COLO668 (cell line): ENCODE data around the gene AKAP7.
A peak's percentile ranks its signal among the peaks of the same experiment; 100 is the strongest.
"Not testable (repeated sequence)": the region's sequence is repeated elsewhere in the genome, so short reads cannot be mapped to it uniquely, and the experiment has no call there.

Experiments
- DNase-seq: peaks from one replicate; lab custom pipeline; 2025; ENCODE audit not compliant: unreplicated experiment; lab: John Stamatoyannopoulos, UW

The AKAP7 gene

GRCh38 chr6:131135244-131136020 is at the start of gene AKAP7:
TSS of gene AKAP7 (plus strand) at chr6:131135467. CDS start at chr6:131135764, 297 bp downstream.
- peak; percentile 53 for DNase-seq

GRCh38 chr6:131090339-131090738 is 44.9 kb upstream of the AKAP7 start:
- DNase-seq: not testable (repeated sequence)

GRCh38 chr6:131091944-131092343 is 43.3 kb upstream of the AKAP7 start:
- not testable (repeated sequence) for DNase-seq

GRCh38 chr6:131093334-131093733 is 41.9 kb upstream of the AKAP7 start:
- no peak for DNase-seq

- DNase-seq: no peak
Measured at GRCh38 chr6:131096786-131097185, 38.5 kb upstream of the AKAP7 start.

GRCh38 chr6:131101911-131102680 is 33.2 kb upstream of the AKAP7 start:
- DNase-seq: no peak

GRCh38 chr6:131103296-131103695 is 32.0 kb upstream of the AKAP7 start:
- DNase-seq: no peak

GRCh38 chr6:131103901-131104300 is 31.4 kb upstream of the AKAP7 start:
- DNase-seq: no peak

- DNase-seq: no peak
Measured at GRCh38 chr6:131107151-131107550, 28.1 kb upstream of the AKAP7 start.

- no peak for DNase-seq
Measured at GRCh38 chr6:131112249-131112648, 23.0 kb upstream of the AKAP7 start.

- no peak for DNase-seq
Measured at GRCh38 chr6:131115651-131116050, 19.6 kb upstream of the AKAP7 start.

GRCh38 chr6:131116321-131116720 is 18.9 kb upstream of the AKAP7 start:
- no peak for DNase-seq

GRCh38 chr6:131116755-131117360 is 18.4 kb upstream of the AKAP7 start:
- DNase-seq: no peak

GRCh38 chr6:131117878-131118277 is 17.4 kb upstream of the AKAP7 start:
- DNase-seq: no peak

GRCh38 chr6:131122007-131122406 is 13.3 kb upstream of the AKAP7 start:
- DNase-seq: no peak

GRCh38 chr6:131122516-131122915 is 12.8 kb upstream of the AKAP7 start:
- DNase-seq: no peak

GRCh38 chr6:131124336-131125071 is 10.8 kb upstream of the AKAP7 start:
- DNase-seq: no peak

- DNase-seq: no peak
Measured at GRCh38 chr6:131125431-131125830, 9.8 kb upstream of the AKAP7 start.

- DNase-seq: no peak
Measured at GRCh38 chr6:131129689-131130553, 5.3 kb upstream of the AKAP7 start.

- no peak for DNase-seq
Measured at GRCh38 chr6:131130554-131130940, 4.7 kb upstream of the AKAP7 start.
